Measurements from ENCODE around the gene DOHH.
"Not testable (repeated sequence)": the region's sequence is repeated elsewhere in the genome, so short reads cannot be mapped to it uniquely, and the experiment has no call there.

The DOHH gene

GRCh38 chr19:3535235-3535535 is 34.7 kb upstream of the DOHH start:
- DNase-seq, result no peak

- no peak for DNase-seq
Measured at GRCh38 chr19:3534375-3535234, 34.1 kb upstream of the DOHH start.

GRCh38 chr19:3533563-3534216 is 33.2 kb upstream of the DOHH start:
- DNase-seq, result no peak

- no peak for DNase-seq
Measured at GRCh38 chr19:3533033-3533432, 32.6 kb upstream of the DOHH start.

GRCh38 chr19:3532154-3532786 is 31.8 kb upstream of the DOHH start:
- DNase-seq, result no peak

- no peak for DNase-seq
Measured at GRCh38 chr19:3531716-3532115, 31.2 kb upstream of the DOHH start.

- DNase-seq, result no peak
Measured at GRCh38 chr19:3530389-3530788, 29.9 kb upstream of the DOHH start.

- DNase-seq, result not testable (repeated sequence)
Measured at GRCh38 chr19:3529299-3529698, 28.8 kb upstream of the DOHH start.

- no peak for DNase-seq
Measured at GRCh38 chr19:3528539-3529211, 28.2 kb upstream of the DOHH start.

- DNase-seq, result no peak
Measured at GRCh38 chr19:3528080-3528479, 27.6 kb upstream of the DOHH start.

GRCh38 chr19:3527238-3527910 is 26.9 kb upstream of the DOHH start:
- DNase-seq, result no peak

GRCh38 chr19:3526507-3527237 is 26.2 kb upstream of the DOHH start:
- no peak for DNase-seq

- DNase-seq, result no peak
Measured at GRCh38 chr19:3524904-3525451, 24.5 kb upstream of the DOHH start.

- no peak for DNase-seq
Measured at GRCh38 chr19:3524078-3524842, 23.8 kb upstream of the DOHH start.

- no peak for DNase-seq
Measured at GRCh38 chr19:3523361-3524077, 23.0 kb upstream of the DOHH start.

- no peak for DNase-seq
Measured at GRCh38 chr19:3522421-3523360, 22.2 kb upstream of the DOHH start.

GRCh38 chr19:3521104-3521445 is 20.6 kb upstream of the DOHH start:
- DNase-seq, result no peak
